BLaER1 (cell line): ENCODE results near the gene CCL2.
"Not testable (repeated sequence)": the region's sequence is repeated elsewhere in the genome, so short reads cannot be mapped to it uniquely, and the experiment has no call there.

ENCODE experiments used
- H3K27ac ChIP-seq: shearing (Covaris generic); formaldehyde crosslinking; 2 replicates; pipeline ENCODE4 v1.8.1; 2022
- H3K27me3 ChIP-seq: shearing (Covaris generic); formaldehyde crosslinking; 2 replicates; pipeline ENCODE4 v1.8.1; 2022
- H3K36me3 ChIP-seq: shearing (Covaris generic); formaldehyde crosslinking; 2 replicates; pipeline ENCODE4 v1.8.1; 2022
- H3K4me1 ChIP-seq: shearing (Covaris generic); formaldehyde crosslinking; 2 replicates; pipeline ENCODE4 v1.8.1; 2022
- H3K4me2 ChIP-seq: shearing (Covaris generic); formaldehyde crosslinking; 2 replicates; pipeline ENCODE4 v1.8.1; 2022
- H3K4me3 ChIP-seq: shearing (Covaris generic); formaldehyde crosslinking; 2 replicates; pipeline ENCODE4 v1.8.1; 2022
- H3K9ac ChIP-seq: shearing (Covaris generic); formaldehyde crosslinking; 2 replicates; pipeline ENCODE4 v1.8.1; 2022
- H3K9me3 ChIP-seq: shearing (Covaris generic); formaldehyde crosslinking; 2 replicates; pipeline ENCODE4 v1.8.1; 2022
- H4K20me1 ChIP-seq: shearing (Covaris generic); formaldehyde crosslinking; 2 replicates; pipeline ENCODE4 v1.8.1; 2022
- Cebpa-rat ChIP-seq: shearing (Covaris generic); IDR thresholded peaks from 2 replicates; pipeline ENCODE4 v1.8.1; 2022

CCL2 gene

DNA sequence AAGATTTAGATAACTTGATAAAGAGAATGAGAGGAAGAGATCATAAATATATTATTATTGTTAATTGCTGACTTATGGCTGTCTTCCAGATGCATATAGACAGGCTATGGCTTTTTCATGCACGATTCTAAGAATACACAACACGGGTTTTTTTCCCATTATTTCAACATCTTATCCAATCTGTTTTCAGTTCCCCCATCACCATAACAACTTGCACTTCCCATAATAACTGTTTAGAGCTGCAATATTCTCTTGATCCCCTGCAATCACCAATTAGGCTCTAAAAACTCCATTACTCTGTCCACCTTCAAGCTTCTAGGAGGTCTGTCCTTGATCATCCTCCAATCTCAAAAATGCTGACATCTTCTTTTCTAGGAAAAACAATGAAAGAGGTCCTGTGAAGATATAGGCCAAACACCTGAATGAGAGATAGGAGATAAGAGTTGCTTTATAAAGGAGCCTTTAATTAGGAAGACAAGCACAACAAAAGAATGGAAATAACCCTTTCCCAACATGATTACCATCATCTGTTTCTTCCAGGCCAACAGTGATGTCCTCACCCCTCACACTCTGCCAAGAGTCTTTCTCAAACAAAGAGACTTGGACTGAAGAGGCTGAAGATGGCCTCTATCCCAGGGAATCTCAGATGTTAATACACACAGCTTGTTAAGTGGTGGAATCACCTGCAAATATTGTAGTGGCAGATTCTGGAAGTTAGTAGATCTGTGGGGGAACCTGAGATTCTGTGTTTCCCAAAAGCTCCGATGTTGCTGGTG lies 32.2 kb upstream of the CCL2 start:
- no peaks in the 10 kb centered on the region for H3K36me3 ChIP-seq
- H3K4me3 ChIP-seq, result no peak overlapping the region
- H3K27ac ChIP-seq, result no peak overlapping the region
- H4K20me1 ChIP-seq, result no peaks in the 10 kb centered on the region
- no peak overlapping the region for H3K4me2 ChIP-seq
- H3K4me1 ChIP-seq, result peaks cover 6% of the 10 kb centered on the region; the same call in 1 of the 2 replicates
- no peaks in the 10 kb centered on the region for H3K27me3 ChIP-seq
- no peak for TF ChIP-seq Cebpa-rat
- H3K9ac ChIP-seq, result no peak overlapping the region
- no peaks in the 10 kb centered on the region for H3K9me3 ChIP-seq

DNA sequence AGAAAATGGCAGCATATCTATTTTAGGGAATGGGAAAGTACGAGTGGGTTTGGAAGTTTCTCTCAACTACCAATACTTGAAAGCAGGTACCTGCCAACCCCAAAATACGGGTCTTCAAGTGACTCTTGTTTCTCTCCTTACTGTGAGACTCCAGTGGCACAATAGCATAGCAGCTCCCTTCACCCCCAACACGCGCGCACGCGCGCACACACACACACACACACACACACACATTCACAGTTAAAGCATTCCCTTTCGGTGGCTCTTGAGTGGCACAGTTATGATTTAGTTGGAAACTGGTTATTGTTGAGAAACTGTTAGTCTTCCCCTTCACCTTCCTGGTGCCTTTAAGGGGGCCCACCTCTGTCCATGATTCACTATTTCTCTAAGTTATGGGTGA lies 30.0 kb upstream of the CCL2 start:
- Histone ChIP-seq H3K27ac (no peak overlapping the region), H3K4me1 (peaks cover 6% of the 10 kb centered on the region; the same call in 1 of the 2 replicates), H3K36me3 (no peaks in the 10 kb centered on the region), H3K27me3 (no peaks in the 10 kb centered on the region), H3K9ac (no peak overlapping the region), H3K4me3 (no peak overlapping the region), H4K20me1 (no peaks in the 10 kb centered on the region), H3K9me3 (peaks cover 11% of the 10 kb centered on the region), H3K4me2 (no peak overlapping the region)
- no peak for TF ChIP-seq Cebpa-rat

DNA sequence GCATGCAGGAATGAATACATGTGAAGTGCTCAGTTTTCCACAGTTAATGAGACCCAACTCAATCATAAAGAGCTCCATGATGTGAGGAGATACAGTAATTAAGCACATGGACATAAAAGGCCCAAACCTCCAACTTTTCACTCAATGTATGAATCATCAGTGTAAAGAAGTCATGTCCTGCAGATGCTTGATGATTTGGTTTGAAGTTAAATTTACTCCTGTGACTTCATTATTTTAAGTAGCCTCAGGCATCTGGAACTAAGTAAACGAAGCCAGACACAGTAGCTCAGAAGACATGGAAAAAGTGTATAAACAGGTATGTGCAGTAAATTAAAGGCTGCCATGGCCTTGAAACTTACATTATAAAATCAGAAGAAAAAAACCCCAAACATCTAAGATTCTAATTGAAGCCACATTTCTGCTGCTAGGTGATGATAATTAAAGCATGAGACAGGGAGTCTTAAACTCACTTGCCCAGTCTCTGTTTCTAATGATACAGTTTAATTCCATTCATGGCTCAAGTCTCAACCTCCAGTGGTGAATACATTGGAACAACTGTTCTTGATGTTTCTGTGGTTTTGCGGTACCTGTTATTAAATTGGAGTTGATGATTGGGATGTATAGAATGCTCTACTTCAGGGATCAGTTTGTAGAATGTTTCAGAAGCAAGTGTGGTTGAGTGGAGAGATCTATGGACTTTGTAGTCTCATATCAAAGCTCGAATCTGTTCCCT lies 28.9 kb upstream of the CCL2 start:
- H3K27me3 ChIP-seq, result no peaks in the 10 kb centered on the region
- H3K4me2 ChIP-seq, result no peak overlapping the region
- H3K4me1 ChIP-seq, result peaks cover 6% of the 10 kb centered on the region; the same call in 1 of the 2 replicates
- H3K9ac ChIP-seq, result no peak overlapping the region
- no peaks in the 10 kb centered on the region for H4K20me1 ChIP-seq
- no peak overlapping the region for H3K4me3 ChIP-seq
- no peak overlapping the region for H3K27ac ChIP-seq
- H3K9me3 ChIP-seq, result peaks cover 21% of the 10 kb centered on the region
- H3K36me3 ChIP-seq, result no peaks in the 10 kb centered on the region
- TF ChIP-seq Cebpa-rat, result no peak

DNA sequence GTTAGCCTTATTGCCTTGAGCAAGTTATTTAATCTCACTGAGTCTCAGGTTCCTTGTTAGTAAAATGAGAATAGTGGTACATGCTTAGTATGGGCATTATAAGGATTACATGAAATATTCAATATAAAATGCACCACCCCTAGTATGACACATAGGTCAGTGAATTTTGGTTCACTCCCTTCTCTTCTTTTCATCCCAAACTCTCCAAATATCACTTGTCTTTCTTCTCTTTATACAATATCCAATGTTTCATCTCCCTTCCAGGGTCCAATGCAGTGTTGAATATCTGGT lies 28.4 kb upstream of the CCL2 start:
- H3K4me2 ChIP-seq, result no peak overlapping the region
- H3K27ac ChIP-seq, result no peak overlapping the region
- no peak overlapping the region for H3K4me3 ChIP-seq
- H3K27me3 ChIP-seq, result no peaks in the 10 kb centered on the region
- H3K4me1 ChIP-seq, result peaks cover 6% of the 10 kb centered on the region; the same call in 1 of the 2 replicates
- H3K9ac ChIP-seq, result no peak overlapping the region
- H3K9me3 ChIP-seq, result peaks cover 21% of the 10 kb centered on the region
- H3K36me3 ChIP-seq, result no peaks in the 10 kb centered on the region
- TF ChIP-seq Cebpa-rat, result no peak
- no peaks in the 10 kb centered on the region for H4K20me1 ChIP-seq

DNA sequence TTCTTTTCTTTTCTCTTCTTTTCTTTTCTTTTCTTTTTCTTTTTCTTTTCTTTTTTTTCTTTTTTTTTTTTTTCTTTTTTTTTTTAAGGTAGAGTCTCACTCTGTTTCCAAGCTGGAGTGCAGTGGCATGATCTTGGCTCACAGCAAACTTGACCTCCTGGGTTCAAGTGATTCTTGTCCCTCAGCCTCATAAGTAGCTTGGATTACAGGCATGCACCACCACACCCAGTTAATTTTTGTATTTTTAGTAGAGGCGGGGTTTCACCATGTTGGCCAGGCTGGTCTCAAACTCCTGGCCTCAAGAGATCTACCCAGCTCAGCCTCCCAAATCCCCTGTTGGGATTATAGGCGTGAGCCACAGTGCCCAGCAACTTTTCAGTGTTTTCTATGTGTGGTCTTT lies 27.8 kb upstream of the CCL2 start:
- H3K36me3 ChIP-seq, result not testable (repeated sequence)

DNA sequence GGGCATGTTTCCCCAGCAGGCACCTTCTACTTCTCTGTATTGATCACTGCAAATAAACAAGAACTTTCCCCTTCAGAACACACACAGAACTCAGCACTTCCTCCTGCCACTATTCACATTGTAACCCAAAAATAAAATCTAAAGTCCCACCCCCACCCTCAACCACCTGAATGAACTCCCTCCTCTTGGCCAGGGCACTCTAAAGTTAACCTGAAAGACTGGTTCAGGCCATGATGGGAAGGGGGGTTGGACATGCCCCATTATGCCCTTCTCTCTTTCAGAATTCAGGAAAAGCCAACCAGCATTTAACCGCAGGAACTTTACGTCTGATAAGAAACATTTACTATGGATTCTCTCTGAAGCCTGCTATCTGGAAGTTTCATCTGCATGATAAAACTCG lies 27.4 kb upstream of the CCL2 start:
- Histone ChIP-seq H3K27ac (no peak overlapping the region), H3K4me3 (no peak overlapping the region), H3K4me1 (peaks cover 6% of the 10 kb centered on the region; the same call in 1 of the 2 replicates), H4K20me1 (no peaks in the 10 kb centered on the region), H3K4me2 (peak overlapping the region; percentile 30; the same call in 1 of the 2 replicates), H3K9me3 (peaks cover 21% of the 10 kb centered on the region), H3K27me3 (no peaks in the 10 kb centered on the region), H3K36me3 (no peaks in the 10 kb centered on the region), H3K9ac (no peak overlapping the region)
- no peak for TF ChIP-seq Cebpa-rat

More for the DNA sequence above, 27.8 kb upstream of the CCL2 start:
- peak overlapping the region; percentile 30; the same call in 1 of the 2 replicates for H3K4me2 ChIP-seq
- not testable (repeated sequence) for H3K27ac ChIP-seq, H4K20me1 ChIP-seq, H3K9ac ChIP-seq, H3K4me3 ChIP-seq, H3K4me1 ChIP-seq, H3K27me3 ChIP-seq
- peaks cover 21% of the 10 kb centered on the region for H3K9me3 ChIP-seq

DNA sequence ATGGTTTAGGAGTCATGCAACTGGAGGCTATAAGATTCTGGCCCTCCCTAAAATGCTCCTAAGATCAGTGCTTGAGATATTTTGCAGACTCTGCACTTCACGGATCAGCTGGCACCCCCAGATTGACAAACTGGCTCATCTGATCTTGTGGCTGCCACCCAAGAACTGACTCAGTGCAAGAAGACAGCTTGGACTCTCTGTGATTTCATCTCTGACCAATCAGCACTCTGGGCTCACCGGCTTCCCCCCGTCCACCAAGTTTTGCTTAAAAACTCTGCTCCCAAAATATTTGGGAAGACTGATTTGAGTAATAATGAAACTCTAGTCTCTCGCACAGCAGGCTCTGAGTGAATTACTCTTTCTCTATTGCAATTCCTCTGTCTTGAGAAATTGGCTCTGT lies 26.3 kb upstream of the CCL2 start:
- Histone ChIP-seq H3K4me2 (no peak overlapping the region), H3K9ac (no peak overlapping the region), H3K27ac (no peak overlapping the region), H3K36me3 (no peaks in the 10 kb centered on the region), H3K9me3 (peaks cover 21% of the 10 kb centered on the region), H3K4me3 (no peak overlapping the region), H3K27me3 (no peaks in the 10 kb centered on the region), H3K4me1 (peaks cover 6% of the 10 kb centered on the region; the same call in 1 of the 2 replicates), H4K20me1 (no peaks in the 10 kb centered on the region)
- TF ChIP-seq Cebpa-rat, result no peak

DNA sequence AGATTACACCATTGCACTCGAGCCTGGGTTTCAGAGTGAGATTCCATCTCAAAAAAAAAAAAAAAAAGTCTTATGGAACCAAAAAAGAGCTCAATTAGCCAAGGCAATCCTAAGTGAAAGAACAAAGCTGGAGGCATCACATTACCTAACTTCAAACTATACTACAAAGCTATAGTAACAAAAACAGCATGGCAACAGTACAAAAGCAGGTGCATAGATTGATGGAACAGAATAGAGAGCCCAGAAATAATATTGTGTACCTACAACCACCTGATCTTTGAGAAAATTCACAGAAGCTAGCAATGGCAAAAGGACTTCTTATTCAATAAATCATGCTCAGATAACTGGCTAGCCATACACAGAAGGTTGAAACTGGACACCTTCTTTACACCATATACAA lies 24.7 kb upstream of the CCL2 start:
- H3K27ac ChIP-seq, result no peak overlapping the region
- peaks cover 21% of the 10 kb centered on the region for H3K9me3 ChIP-seq
- H4K20me1 ChIP-seq, result no peaks in the 10 kb centered on the region
- no peak overlapping the region for H3K4me3 ChIP-seq
- H3K27me3 ChIP-seq, result no peaks in the 10 kb centered on the region
- TF ChIP-seq Cebpa-rat, result no peak
- no peak overlapping the region for H3K9ac ChIP-seq
- H3K4me1 ChIP-seq, result peaks cover 13% of the 10 kb centered on the region
- H3K36me3 ChIP-seq, result no peaks in the 10 kb centered on the region
- H3K4me2 ChIP-seq, result no peak overlapping the region

DNA sequence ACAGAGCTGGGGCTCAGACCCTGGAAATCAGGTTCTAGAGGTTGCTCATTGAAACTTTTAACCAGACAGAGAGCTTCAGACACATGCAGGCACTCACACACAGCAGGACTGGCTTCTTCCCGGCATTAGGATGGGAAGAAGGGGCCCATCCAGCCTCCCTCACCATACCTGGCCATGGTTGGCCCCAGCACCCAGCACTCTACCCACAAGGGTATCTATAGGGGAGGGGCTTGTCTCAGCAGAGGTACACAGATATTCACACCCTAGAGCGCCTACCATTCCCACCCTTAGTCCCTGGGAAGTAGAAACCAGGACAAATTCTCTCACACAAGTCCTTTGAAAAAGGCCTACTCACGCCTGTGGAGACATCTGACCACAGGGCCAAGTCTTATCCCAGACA lies 20.5 kb upstream of the CCL2 start:
- H3K9ac ChIP-seq, result no peak overlapping the region

DNA sequence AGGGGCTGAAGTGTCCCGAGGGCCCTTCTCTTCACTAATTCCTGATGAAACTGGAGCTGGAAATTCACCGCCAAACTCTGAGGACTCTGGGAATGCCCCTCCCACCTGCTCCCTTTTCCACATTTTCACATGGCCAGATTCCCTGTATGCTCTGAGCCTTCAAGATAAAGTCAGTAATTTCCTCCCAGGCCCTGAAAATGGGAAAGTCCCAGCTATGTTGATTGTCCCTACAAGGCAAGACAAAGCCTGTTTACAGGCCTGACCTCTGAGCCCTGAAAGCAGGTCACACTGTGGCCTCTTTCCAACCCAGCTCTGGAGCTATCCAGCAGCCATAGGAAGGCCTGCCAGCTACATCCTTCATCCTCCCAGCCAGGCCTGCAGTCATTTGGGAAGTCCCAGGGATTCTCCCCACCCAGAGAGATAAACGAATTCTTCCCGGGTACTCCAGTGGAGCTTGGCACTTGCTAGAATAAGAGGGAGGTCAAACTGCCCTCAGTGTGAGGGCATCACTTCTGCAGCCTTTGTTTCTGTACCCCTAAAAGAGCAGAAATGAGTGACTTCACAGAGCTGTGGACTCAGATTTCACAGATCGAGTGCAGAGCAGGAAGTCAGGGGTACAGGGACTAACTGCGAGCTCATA lies 19.6 kb upstream of the CCL2 start:
- H3K36me3 ChIP-seq, result no peaks in the 10 kb centered on the region
- TF ChIP-seq Cebpa-rat, result no peak
- H3K4me3 ChIP-seq, result no peak overlapping the region
- peaks cover 5% of the 10 kb centered on the region for H3K9me3 ChIP-seq
- peaks cover 39% of the 10 kb centered on the region for H3K4me1 ChIP-seq
- peak overlapping the region; percentile 75 for H3K4me2 ChIP-seq
- H4K20me1 ChIP-seq, result no peaks in the 10 kb centered on the region
- no peaks in the 10 kb centered on the region for H3K27me3 ChIP-seq
- H3K9ac ChIP-seq, result no peak overlapping the region
- peak overlapping the region; percentile 68; the same call in 1 of the 2 replicates for H3K27ac ChIP-seq

More for the DNA sequence above, 20.5 kb upstream of the CCL2 start:
- no peak for TF ChIP-seq Cebpa-rat
- H3K4me3 ChIP-seq, result no peak overlapping the region
- H3K9me3 ChIP-seq, result peaks cover 14% of the 10 kb centered on the region
- no peaks in the 10 kb centered on the region for H4K20me1 ChIP-seq
- H3K27me3 ChIP-seq, result no peaks in the 10 kb centered on the region
- H3K4me2 ChIP-seq, result no peak overlapping the region
- H3K36me3 ChIP-seq, result no peaks in the 10 kb centered on the region
- H3K4me1 ChIP-seq, result peaks cover 31% of the 10 kb centered on the region
- H3K27ac ChIP-seq, result no peak overlapping the region
